ENCODE measurements around the gene PDE8A.
"Not testable (repeated sequence)": the region's sequence is repeated elsewhere in the genome, so short reads cannot be mapped to it uniquely, and the experiment has no call there.

The PDE8A gene

DNA sequence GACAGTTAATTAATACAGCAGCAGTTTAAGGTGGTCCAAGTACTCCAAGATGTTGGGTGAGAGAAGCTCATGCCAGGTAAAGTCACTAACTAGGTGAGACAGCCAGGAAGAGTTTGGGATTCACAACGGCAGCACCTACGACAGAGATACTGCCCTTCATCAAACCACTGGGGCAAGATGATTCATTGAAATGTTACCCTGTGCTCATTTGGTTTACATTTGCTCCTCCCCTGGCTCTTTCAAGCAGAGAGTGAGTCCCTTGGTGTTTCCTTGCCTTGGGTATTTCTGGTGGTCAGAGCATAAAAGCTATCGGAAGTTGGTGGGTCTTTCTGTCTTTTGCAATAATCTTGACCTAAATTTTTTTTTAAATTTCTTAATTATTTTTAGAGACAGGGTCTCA, 19.9 kb upstream of the PDE8A start:
- DNase-seq (ENCODE audit: low read depth), result no peak

GRCh38 chr15:84962955-84963354, 18.7 kb upstream of the PDE8A start:
- no peak for DNase-seq (ENCODE audit: low read depth)

GRCh38 chr15:84967380-84967779, 14.3 kb upstream of the PDE8A start:
- DNase-seq (ENCODE audit: low read depth), result no peak

GRCh38 chr15:84968301-84968700, 13.4 kb upstream of the PDE8A start:
- DNase-seq (ENCODE audit: low read depth), result no peak

DNA sequence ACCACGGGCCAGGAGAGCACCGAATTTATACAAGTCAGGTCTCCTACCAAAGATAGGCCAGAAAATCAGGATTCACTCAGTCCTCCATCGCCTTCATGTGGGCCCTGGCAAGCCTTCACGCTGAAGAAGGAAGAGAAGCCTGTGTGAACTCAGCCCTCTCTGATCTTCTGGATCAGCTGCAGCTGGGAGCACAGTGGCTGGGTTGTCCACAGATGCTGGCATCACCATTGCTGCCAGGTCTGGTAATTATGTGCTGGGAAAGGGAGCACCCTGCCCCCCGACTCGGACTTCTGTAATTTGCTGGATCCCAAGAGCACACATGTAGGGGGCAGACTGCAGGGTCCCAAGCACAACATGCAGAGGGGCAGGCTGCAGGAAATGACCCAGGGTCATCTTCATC, 12.4 kb upstream of the PDE8A start:
- DNase-seq (ENCODE audit: low read depth), result no peak

- DNase-seq (ENCODE audit: low read depth), result no peak
Observed at GRCh38 chr15:84970843-84971242, 10.8 kb upstream of the PDE8A start.

GRCh38 chr15:84973492-84974460, 7.9 kb upstream of the PDE8A start:
- no peak for DNase-seq (ENCODE audit: low read depth)

GRCh38 chr15:84975871-84976351, 5.7 kb upstream of the PDE8A start:
- no peak for DNase-seq (ENCODE audit: low read depth)

GRCh38 chr15:84976746-84977345, 4.8 kb upstream of the PDE8A start:
- DNase-seq (ENCODE audit: low read depth), result no peak

DNA sequence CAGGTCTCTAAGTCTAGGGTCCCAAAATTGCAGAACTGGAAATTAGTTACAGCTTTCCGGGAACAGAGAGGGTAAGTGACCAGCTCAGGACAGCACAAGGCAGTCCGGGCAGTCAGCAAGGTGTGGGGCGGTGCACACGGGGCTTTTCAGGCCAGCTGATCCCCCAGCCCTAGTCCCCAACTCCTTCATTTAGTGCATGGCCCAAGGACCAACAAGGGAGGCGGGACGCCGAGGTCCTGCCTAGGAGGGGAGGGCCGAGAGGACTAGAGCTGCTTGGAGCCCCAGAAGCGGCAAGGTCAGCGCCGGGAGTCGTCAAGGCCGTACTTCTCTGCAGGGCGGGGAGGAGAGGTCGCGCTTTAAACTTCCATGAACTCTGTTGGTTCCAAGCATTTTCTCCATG, 2.0 kb upstream of the PDE8A start:
- DNase-seq (ENCODE audit: low read depth), result no peak

DNA sequence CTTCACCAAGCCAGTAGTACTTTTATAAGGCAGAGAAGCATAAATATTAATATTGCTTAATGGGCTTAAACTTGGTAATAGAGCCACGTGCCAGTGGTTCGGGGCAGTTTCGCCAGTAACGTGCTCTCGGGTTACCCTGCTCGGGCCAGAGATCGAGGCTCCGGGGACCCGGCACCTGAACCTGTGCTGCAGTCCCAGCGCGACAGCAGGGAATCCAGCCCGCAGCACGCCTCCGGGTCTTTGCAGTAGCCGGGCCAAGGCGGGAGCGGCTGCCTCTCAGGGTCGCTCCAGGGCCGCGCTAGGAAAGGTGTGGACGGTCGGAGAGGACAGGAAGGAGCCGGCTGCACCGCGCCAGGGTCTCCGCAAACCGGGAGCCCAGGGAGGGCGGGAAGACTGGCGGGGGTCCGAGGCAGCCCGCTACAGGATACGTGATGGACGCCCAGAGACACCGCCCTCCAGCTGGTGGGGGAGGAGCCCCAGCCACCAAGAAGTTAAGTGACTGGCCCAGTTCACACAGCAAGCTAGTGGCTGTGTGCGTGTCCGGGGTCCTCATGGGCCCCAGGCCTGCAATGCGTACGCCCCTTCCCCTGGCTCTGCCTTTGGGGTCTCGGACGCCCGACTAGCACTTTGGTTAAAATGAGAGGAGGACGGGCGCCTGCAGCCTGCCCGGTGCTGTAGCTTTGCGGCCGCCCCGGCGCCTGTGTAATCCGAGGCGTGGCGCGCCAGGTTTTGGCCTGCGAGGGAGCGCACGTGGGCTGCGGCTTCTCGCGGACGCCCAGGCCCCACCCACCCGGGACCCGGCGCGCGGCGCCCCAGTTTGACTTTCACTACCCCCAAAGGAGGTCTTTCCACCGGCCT, 1.2 kb upstream of the PDE8A start:
- DNase-seq (ENCODE audit: low read depth), result peak; percentile 74

GRCh38 chr15:84981054-84981710, 474 bp upstream of the PDE8A start:
- DNase-seq (ENCODE audit: low read depth), result peak; percentile 90

DNA sequence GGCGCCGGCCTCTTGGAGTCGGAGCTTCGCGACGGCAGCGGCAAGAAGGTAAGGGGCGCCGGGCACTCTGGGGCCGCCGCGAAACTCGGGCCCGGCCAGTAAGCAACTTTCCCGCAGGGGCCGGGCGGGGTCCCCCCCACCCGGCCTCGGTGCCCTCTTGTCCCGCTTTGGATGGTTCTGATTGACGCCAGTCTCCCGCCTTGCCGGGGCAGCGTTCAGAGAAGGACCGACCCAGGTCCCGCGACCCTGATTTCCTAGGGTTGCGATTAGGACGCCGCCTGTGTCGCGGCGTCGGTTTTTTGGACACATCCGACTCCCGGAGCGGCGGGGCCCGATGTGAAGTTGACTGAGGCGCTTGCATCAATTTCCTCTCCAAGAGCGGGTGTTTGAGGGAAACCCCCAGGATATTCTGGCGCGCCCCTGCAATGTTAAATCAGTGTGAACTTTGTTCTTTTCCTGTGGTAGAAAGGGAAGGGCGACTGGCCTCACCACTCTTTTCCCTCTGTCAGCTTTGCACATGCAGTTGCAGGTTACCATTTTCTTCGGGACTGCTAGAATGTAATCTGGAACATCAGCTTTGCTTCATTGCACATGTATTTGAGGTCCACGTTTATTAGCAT, 755 bp downstream of the PDE8A start:
- no peak for DNase-seq (ENCODE audit: low read depth)

DNA sequence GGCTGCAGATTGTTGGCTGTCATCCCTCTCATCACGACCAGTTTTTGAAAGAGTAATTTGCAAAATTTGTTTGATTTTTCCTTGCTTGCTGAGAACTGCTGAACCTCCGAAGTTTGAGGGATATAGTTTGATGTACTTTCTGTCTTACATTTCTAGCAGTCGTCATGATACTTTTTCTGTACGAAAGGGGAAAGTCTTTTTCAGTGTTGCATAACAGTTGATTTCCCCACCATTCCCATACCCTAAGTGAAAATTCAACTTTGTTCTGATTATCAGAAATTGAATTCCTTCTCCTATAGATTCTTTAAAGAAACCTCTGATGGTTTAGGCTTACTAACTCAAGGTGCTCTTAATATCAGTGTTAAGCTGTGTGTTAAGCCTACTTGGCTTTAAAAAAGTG, 1.6 kb downstream of the PDE8A start:
- DNase-seq (ENCODE audit: low read depth), result no peak

DNA sequence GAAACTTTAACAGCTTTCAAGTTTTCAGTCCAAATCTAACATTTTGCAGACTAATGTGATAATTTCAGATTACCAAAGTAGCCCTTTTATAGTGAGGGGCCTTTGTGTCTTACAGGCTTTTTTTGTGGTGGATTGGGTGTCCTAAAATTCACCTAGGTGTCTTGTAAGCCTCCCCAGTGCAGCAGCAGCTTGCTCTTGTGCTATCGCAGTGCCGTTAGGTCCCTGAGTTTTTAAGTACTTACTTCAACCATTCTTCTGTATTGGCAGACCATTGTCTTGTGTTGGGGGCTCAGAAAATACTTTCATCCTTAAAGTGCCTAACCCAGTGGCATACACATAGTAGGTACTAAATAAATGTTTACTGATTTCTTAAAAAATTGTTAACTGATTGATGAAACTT, 2.1 kb downstream of the PDE8A start:
- no peak for DNase-seq (ENCODE audit: low read depth)

DNA sequence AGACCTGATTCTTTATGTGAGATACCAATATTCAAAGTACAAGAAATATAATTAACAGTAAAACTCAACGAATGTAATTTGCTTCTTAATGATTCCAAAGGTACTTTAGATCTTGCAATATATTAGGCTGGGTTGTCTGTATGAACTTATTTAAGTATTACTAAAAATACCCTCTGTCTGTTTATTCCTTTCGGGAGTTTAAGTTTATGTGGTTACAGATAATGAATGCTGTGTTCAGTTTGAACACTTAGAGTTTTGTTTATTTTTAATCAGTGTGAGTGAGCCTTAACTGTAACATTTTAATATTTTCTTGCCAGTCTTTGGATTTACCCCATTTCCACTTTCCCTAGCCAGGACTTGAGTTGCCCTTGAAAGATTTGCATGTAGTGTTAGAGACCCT, 3.5 kb downstream of the PDE8A start:
- DNase-seq (ENCODE audit: low read depth), result no peak

DNA sequence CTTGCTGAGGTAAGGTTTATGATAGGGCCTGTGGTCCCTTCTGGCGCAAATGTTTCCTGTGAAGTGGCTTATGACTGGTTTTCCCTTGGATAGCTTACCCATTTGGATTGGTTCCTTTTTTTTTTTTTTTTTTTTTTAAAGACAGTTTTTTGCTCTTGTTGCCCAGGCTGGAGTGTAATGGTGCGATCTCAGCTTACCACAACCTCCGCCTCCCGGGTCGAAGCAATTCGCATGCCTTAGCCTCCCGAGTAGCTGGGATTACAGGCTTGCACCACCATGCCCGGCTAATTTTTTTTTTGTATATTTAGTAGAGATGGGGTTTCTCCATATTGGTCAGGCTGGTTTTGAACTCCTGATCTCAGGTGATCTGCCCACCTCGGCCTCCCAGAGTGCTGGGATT, 5.7 kb downstream of the PDE8A start:
- not testable (repeated sequence) for DNase-seq (ENCODE audit: low read depth)

DNA sequence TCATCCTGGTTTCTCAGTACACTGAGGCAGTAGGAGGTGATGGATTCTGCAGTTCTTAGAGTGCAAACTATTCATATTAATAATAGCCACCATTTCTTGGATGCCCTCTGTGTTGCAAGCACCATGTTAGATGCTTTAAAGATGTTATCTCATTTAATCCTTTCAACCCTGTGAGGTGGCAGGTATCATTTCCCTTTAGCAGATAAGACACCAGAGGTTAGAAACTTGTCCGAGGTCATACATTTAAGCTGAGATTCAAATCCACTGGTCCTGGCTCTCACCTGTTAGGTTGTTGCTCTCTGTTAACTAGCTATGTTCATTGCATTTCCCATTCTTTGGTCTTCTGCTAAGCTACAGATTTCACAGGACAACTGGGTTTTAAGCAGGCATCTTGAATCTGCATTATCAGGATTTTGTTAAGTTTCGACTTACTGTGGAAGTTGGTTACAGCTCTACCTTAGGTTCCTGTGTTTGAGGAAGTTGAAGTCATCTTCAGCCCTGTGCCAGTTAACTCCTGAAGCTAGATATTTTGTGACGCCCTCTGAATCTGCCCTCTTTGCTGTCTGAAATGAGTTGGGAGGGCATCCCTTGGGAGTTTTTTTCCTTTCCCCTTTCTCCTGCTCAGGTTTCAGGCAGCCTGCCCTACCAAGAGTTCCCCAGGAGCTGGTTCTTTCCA, 6.4 kb downstream of the PDE8A start:
- no peak for DNase-seq (ENCODE audit: low read depth)

DNA sequence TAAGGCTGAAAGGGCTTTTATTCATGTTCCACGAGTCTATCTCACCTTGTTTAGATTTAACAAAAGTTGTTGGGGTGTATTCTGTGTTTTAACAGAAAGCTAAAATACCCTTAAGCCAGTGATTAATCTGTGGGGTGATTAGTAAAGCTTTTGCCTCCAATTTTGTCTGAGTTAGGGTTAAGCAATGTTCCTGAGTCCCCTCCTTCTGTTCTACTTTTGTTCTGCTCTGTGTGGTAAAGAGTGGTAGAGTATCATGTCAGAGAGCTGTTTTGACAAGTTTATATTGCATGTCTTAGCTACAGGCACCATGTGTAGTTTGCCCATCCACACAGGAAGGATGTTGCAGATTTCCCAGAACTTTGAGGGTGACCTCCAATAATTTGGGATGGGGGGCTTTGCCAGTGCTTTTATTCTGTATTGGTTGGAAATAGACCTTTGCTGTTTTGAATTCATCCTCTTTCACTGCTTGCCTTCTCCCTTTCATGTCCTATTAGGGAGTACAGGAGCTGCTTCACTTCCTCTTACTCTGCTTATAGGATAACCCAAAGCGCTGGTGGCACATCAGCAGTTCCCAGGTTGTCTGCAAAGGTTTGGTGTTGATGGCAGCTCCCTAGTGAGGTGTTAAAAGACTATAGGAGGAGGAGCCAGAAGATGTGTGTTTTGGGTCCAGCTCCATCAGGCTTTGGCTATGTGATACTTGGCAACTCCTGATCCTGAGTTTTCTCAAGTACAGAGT, 7.4 kb downstream of the PDE8A start:
- no peak for DNase-seq (ENCODE audit: low read depth)

DNA sequence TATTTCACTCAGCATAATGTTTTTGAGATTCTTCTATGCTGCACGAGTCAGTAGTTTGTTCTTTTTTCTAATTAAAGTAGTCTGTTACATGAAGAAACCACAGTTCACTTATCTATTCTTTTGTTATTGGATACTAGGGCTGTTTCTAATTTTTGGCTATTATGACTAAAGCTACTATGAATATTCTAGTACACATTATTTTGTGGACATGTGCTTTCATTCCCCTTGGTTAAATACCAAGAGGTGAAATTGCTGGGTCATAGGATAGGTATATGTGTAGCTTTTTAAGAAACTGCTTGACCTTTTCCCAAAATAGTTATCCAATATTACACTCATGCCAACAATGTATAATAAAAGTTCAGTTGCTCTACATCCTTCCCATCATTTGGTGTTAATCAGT, 8.9 kb downstream of the PDE8A start:
- no peak for DNase-seq (ENCODE audit: low read depth)
